ENCODE measurements around the gene CC2D2B.

DNA sequence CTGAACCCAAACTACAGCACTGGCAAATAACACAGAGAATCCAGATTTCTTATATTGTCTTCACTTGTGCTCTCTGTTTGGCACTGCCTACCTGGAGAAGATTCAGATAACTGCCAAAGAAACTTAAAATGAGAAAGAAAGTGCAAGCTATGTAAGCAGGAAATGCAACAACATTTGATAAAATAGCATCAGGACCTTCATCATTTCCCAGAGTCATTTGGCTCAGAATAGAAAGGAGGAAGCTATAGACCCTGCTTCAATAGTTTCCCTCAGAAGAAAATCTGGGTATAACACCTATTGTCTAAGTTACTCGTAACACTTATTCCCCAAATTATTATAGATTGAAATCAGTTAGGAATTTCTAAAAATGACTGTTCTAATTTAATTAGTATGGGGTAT is 56.2 kb downstream of the CC2D2B start:
- TF ChIP-seq CTCF (IDR thresholded peaks at IDR 0.05) (no peak), POLR2A (IDR thresholded peaks at IDR 0.05) (no peak)

Measured in vagina (tissue), 2 donors.